SK-N-MC (cell line): Measurements from ENCODE around the gene TEF.

Experiments used
- EZH2 ChIP-seq: fragments of 200-600 bp; sonication (generic); IDR thresholded peaks from one replicate; pipeline ENCODE4 v1.6.1; 2017; ENCODE audit warnings: antibody characterized with exemption
- FOXP2 ChIP-seq: optimal IDR thresholded peaks from 2 replicates; pipeline ENCODE3; 2011; ENCODE audit warnings: mild to moderate bottlenecking, moderate library complexity; ENCODE audit not compliant: insufficient read depth; ENCODE audit errors: extremely low read length, control extremely low read depth
- POLR2AphosphoS5 ChIP-seq: IDR thresholded peaks from 2 replicates; pipeline ENCODE4 v1.6.1; 2012; ENCODE audit warnings: mild to moderate bottlenecking, low read depth, low read length, borderline replicate concordance

DNA sequence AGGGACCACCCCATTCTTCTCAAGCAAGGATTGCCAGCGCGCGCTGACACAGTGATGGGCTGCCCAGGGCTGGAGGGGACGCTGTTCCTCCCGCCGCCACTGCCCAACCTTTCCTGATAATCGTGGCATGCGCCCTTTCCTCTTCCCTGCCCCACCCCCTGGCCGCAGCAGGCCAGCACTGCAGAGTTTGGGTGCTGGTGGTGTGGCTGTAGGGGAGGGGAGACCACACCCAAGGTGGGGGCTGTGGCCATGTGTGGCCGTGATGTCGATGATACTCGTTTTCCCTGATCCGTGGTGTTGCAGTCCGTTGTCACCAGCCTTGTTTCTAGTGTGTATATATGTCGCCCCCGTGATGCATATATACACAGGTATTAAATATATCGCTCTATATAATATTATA lies 22.8 kb upstream of the TEF start:
- TF ChIP-seq EZH2: no peak
- TF ChIP-seq POLR2AphosphoS5: no peak
- TF ChIP-seq FOXP2: no peak
